GM19023 (cell line): Measurements from ENCODE around the gene PARP8.

Experiments used
- ATAC-seq: cut with Tn5 transposase; IDR thresholded peaks from one replicate; pipeline ENCODE4 v1.9.1; 2021; ENCODE audit warnings: mild to moderate bottlenecking, moderate library complexity; ENCODE audit not compliant: unreplicated experiment

PARP8 gene

DNA sequence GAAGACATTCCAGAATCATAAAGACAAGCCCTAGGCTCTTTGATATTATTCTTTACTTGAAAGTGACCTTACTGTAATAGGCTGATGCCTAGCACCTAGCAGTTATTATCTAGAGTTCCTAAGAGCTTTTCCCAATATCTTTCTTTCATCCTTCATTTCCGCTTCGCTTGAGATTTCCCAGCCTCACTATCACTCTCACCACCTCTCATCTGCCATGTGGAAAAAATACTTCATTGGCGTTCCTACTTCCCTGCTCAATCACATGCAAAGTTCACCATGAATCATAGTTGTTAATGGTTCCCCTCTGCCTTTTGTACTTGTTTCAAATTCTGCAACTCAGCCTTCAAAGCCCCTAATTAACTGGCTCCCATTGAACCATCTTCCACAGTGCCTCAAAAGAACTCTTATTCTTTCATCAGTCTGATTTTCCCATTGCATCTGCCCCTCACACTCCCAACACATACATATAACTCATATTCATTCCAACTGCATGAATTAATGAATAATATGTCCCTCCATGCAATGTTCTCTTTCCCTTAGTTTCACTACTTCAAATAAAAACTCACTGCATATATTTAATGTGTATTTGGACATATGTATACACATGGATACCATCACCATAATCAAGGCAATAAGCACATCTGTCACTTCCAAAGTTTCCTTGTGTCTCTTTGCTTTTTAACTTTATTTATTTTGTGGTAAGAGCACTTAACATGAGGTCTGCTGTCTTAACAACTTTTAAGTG, 221.6 kb downstream of the PARP8 start:
- ATAC-seq = no peak

DNA sequence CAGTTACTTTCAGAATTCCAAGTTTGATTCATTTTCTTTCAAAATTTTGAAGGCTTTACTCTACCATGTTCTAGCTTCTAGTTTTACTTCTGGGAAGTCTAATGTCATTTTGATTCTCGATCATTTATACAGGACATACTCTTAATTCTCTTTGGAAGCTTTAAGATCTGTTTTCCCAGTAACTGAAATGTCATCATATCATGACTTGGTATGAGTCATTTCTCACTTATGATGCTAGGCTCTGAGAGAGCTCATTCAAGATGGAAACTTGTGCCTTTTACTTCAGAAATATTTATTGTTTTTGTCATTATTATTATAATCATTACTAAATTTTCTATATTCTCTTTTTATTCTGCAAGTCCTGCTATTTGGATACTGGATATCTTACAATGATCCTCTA, 222.3 kb downstream of the PARP8 start:
- no peak for ATAC-seq

DNA sequence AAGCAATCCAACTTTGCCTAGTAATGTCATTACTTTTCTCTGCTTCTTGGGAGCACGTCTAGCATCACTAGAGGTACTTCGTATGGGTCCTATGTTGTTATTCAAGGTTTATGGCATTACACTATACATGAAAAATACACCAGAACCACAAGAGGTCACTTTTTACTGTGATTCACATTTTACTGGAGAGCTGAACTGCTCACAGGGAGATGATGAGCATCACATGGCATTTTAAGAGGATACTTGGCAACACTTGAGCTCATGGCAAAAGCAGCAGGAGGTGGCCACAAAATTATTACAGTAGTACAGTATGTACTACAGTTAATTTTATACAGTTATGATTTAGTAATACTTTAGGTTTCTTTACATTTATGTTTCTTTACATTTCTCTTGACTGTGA, 223.4 kb downstream of the PARP8 start:
- no peak for ATAC-seq
